AG10803 (cell line): ENCODE measurements around the gene WDFY1.

Experiments
- DNase-seq: peaks from one replicate; pipeline ENCODE4 v3.0.0; 2010; ENCODE audit warnings: low read depth
- H3K4me3 ChIP-seq: 2 replicates; pipeline ENCODE4 v1.5.1; 2011; ENCODE audit warnings: mild to moderate bottlenecking, low read length, control low read depth
- TF ChIP-seq, protein P1 (sequence below): conservative IDR thresholded peaks from 2 replicates; pipeline ENCODE4 v1.5.1; 2011; ENCODE audit warnings: mild to moderate bottlenecking, low read length, control low read depth, inconsistent platforms

WDFY1 gene

DNA sequence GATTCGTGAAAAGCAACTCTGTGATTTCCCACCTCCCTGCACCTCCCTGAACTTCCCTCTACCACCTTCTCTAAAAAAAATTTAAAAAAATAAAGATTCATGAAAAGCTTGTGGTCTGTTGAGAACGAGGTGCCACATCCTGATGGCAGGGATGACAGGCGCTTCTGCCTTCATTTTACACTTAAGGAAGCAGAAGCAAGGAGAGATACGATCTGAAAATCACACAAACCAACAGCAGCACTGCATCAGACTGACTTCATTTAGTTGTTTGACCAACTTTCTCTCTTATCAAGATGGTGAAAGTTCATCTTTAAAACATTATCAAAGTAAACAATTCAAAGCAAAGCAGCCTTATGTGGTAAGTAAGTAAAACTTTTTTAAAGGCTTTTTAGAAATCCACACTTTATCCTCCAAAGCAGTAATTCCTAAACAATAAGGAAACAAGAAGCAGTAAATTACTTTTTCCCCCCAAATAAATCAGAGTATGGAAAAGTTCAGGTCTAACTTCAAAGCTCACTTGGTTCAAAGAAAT, 15.5 kb downstream of the WDFY1 start:
- DNase-seq: no peak
- TF ChIP-seq, protein P1, sequence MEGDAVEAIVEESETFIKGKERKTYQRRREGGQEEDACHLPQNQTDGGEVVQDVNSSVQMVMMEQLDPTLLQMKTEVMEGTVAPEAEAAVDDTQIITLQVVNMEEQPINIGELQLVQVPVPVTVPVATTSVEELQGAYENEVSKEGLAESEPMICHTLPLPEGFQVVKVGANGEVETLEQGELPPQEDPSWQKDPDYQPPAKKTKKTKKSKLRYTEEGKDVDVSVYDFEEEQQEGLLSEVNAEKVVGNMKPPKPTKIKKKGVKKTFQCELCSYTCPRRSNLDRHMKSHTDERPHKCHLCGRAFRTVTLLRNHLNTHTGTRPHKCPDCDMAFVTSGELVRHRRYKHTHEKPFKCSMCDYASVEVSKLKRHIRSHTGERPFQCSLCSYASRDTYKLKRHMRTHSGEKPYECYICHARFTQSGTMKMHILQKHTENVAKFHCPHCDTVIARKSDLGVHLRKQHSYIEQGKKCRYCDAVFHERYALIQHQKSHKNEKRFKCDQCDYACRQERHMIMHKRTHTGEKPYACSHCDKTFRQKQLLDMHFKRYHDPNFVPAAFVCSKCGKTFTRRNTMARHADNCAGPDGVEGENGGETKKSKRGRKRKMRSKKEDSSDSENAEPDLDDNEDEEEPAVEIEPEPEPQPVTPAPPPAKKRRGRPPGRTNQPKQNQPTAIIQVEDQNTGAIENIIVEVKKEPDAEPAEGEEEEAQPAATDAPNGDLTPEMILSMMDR: no peak
- H3K4me3 ChIP-seq: no peak overlapping the region

DNA sequence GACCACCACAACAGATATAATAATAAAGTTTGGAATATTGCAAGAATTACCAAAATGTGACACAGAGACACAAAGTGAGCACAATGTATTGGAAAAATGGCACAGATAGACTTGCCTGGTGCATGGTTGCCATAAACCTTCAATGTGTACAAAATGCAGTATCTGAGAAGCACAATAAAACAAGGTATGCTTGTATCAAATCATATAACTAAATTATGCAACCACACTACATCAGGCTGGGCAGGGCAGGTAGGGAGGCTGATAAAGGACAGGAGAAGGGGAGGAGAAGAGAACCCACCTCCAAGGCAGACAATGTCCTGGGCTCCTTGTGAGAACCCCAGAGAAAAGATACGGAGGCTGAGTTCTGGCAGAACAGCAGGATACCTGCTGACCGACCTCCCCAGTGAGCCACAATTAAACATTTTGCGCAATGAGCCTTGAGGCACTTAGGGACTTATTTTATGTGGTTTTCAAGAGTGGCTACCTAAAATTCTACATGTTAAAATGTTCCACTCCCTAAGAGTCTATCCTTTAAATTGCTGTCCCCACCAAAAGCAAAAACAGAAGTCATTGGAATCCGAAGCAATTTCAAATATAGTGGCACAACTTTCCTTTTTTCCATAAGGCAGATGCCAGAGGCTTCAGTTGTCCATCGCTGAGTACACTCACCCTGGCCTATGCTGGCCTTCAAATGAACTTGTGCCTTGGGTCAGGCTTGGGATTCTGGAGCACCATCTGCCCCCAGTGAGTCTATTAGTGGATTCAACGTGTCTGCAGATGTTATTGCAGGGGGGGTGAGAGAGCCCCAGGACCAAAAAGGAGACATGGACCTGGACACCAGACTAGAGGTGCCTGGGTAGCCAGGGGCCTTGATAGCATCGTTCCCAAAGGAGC, 16.8 kb downstream of the WDFY1 start:
- H3K4me3 ChIP-seq: no peak overlapping the region
- DNase-seq: no peak
- TF ChIP-seq, protein P1: no peak

DNA sequence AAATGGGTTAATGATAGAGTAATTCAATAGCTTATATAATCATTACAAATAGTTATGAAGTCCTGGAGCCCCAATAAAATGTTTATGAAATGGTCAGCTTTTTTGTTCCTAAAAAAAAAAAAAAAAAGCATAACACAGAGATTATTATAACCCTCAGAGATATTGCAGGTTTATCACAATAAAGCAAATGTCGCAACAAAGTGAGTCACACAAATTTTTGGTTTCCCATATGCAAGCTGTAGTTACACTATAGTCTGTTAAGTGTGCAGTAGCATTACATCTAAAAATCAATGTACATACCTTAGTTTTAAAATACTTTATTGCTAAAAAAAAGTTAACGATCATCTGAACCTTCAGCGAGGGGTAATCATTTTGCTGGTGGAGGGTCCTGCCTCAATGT, 20.0 kb downstream of the WDFY1 start:
- no peak overlapping the region for H3K4me3 ChIP-seq
- peak; percentile 33 for DNase-seq
- TF ChIP-seq, protein P1: no peak

DNA sequence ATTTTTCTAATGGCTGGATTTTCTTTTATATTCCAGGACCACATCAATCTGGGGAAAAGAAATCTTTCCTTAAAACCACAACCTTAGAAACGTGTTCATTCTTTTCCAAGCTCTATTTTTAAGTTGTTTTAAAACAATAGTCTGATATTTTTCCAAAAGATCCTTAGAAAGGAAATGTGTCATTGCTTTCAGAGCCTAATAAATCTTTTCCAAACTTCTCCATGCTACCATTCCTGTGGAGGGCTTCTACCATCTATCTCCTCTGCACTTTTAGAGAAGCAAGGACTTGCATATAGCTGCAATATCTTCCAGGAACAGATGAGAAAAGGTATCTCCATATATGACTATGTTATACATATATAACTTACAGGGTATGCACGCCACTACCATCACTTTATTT, 21.2 kb downstream of the WDFY1 start:
- no peak overlapping the region for H3K4me3 ChIP-seq
- TF ChIP-seq, protein P1: no peak
- DNase-seq: peak; percentile 24

DNA sequence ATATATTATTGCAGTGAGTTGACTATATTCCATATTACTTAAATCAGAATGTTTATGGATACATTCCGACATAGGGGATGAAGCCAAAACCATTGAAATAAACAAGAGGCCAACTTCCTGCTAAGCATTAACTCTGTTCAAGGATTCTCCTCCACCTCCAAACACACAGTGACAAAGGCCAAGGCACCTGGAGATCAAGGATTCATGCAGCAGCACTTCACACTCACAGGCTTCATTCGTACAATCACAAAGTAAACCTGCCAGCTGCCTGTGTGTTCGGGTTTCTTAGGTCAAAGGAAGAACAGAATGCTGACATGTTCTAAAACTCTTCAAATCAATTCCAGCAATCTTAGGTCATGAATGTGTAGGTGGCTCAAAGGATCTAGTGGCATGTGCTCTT, 22.8 kb downstream of the WDFY1 start:
- no peak for DNase-seq
- TF ChIP-seq, protein P1: no peak

DNA sequence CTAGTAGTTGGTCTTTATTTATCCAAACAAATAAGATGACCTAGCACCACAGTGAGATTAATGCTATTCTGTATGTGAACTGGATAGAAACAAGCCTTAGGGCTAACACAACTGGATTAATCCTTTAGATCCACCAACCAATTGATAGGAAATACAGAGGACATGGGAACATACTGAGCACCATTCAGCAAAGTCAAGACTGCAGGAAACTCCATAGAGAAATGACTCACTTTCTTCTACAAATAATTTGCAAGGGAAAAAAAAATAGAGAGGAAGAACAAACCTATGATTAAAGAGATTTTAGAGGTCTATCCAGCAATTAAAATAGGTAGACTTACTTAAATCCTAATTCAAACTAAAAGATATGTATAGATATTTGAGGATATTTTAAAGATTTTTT, 23.9 kb downstream of the WDFY1 start:
- TF ChIP-seq, protein P1: no peak
- H3K4me3 ChIP-seq: no peak overlapping the region
- no peak for DNase-seq

More for the DNA sequence above, 22.8 kb downstream of the WDFY1 start:
- no peak overlapping the region for H3K4me3 ChIP-seq

DNA sequence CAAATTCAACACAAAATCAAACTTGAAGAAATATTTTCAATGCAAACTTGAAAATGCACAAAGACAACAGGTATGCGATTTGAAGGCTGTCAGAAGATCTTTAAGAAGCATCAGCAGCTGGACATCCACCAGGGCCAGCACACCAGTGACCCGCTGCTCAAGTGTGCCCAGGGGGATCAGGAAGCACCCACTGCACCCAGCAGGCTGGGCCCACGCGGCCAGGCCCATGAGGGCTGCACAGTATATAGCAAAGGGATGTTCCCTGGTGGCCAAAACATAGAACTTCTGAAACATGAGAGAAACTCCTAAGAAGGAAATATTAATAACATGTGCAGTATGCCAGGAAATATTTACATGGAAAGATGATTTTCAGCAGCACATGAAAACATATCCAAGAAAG, 25.0 kb downstream of the WDFY1 start:
- TF ChIP-seq, protein P1: no peak
- no peak for DNase-seq
- no peak overlapping the region for H3K4me3 ChIP-seq
